ENCODE data around the gene PWWP2B. TPM values are rescaled to one million over a fixed set of nuclear protein-coding genes. Genes with fewer than 3 reads are reported as not detected.
A peak's percentile ranks its signal among the peaks of the same experiment; 100 is the strongest.

The PWWP2B gene
- total RNA-seq, 1 donor from 2014 or later: 27.1 TPM

DNA sequence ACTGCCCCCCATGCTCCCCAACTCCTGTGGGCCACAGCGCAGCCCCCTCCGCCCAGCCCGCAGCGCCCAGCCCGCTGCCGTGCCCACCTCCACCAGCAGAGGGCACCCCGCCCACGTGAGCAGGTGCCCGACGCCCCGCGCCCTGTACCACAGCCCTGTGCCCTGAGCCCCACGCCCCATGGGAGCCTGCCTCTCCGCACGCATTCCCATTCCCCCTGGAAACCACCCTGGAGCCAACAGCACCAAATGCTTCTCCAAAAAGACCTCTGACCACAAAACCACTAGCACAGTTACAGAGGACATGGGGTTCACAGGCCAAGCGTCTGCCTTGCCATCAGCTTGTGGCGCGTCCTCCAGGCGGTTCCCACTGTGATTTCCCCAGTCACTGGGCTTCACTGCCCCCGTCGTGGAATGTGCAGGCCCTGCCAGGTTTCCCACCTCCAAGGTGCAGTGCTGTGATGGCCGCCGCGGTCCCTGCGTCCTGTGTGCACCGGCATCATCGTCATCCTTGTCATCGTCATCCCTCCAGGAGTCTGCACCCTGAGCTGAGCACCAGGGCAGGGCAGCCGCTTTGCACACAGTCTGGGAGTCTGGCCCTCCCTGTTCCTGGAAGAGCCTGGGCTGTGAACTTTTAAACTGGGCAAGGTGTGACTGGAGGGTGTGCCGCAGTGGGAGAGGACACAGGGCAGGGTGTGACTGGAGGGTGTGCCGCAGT, 61.7 kb downstream of the PWWP2B start:
- no peak overlapping the region for H3K4me3 ChIP-seq (ENCODE audit: low read depth, low read length)
- DNase-seq (ENCODE audit: low read depth): no peak
- peaks cover 34% of the 10 kb centered on the region for H3K27me3 ChIP-seq (ENCODE audit: control insufficient read depth, insufficient read depth, low read length)
- TF ChIP-seq, protein P1, sequence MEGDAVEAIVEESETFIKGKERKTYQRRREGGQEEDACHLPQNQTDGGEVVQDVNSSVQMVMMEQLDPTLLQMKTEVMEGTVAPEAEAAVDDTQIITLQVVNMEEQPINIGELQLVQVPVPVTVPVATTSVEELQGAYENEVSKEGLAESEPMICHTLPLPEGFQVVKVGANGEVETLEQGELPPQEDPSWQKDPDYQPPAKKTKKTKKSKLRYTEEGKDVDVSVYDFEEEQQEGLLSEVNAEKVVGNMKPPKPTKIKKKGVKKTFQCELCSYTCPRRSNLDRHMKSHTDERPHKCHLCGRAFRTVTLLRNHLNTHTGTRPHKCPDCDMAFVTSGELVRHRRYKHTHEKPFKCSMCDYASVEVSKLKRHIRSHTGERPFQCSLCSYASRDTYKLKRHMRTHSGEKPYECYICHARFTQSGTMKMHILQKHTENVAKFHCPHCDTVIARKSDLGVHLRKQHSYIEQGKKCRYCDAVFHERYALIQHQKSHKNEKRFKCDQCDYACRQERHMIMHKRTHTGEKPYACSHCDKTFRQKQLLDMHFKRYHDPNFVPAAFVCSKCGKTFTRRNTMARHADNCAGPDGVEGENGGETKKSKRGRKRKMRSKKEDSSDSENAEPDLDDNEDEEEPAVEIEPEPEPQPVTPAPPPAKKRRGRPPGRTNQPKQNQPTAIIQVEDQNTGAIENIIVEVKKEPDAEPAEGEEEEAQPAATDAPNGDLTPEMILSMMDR (IDR thresholded peaks at IDR 0.05; ENCODE audit: insufficient read depth, low read length, poor library complexity, severe bottlenecking): peak; percentile 80
- H3K36me3 ChIP-seq (ENCODE audit: control insufficient read depth, insufficient read depth, low read length): no peaks in the 10 kb centered on the region

DNA sequence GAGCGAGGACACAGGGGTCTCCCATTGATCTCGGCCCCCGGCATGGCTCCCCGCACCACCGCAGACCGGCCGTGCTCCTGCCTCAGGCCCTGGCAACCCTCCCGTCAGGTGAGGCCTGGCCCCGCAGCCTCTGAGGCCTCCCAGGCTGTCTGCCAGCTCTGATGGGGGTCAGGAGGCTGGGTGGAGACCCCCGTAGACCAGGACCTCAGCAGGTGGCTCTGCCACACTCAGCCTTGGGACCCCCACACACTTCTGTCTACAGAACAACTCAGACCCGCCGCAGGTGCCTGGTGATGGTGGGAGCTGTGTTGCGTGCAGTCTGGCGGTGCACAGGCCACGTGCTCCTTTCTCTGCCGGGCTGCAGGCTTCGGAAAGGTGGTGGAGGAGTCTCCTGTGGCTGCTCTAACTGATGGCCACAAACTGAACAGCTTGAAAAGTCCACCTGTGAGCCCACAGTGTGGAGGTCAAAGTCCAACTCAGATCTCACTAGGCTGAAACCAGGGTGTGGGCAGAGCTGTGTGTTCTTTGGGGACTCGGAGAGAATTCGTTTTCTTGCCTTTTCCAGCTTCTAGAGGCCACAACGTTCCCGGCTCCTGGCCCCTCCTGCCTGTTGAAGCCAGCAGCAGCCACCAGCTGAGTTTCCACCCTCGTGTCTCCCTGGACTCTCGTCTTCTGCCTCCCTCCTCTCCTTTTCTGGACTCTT, 62.5 kb downstream of the PWWP2B start:
- H3K4me3 ChIP-seq (ENCODE audit: low read depth, low read length): no peak overlapping the region
- peaks cover 35% of the 10 kb centered on the region for H3K27me3 ChIP-seq (ENCODE audit: control insufficient read depth, insufficient read depth, low read length)
- TF ChIP-seq, protein P1 (IDR thresholded peaks at IDR 0.05; ENCODE audit: insufficient read depth, low read length, poor library complexity, severe bottlenecking): no peak
- no peak for DNase-seq (ENCODE audit: low read depth)
- H3K36me3 ChIP-seq (ENCODE audit: control insufficient read depth, insufficient read depth, low read length): no peaks in the 10 kb centered on the region

DNA sequence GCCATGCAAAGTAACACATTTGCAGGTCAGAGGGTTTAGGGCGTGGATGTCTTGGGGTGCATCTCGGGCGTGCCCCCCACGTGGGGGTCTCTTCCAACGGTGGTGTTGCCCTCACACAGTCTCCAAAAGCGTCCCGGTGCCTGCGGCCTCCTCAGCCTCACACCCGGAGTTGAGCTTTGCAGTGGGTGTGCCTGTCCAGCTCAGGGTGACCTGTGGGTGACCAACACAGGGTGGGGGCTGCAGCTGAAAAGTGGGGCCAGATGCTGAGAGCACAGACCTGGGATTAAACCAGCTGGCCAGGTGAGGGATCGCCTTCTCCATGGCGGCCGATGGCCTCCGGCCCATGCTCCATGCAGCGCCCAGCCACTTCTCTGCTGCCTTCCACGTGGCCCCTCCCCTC, 63.1 kb downstream of the PWWP2B start:
- Histone ChIP-seq H3K27me3 (ENCODE audit: control insufficient read depth, insufficient read depth, low read length) (peaks cover 35% of the 10 kb centered on the region), H3K36me3 (ENCODE audit: control insufficient read depth, insufficient read depth, low read length) (no peaks in the 10 kb centered on the region), H3K4me3 (ENCODE audit: low read depth, low read length) (no peak overlapping the region)
- no peak for DNase-seq (ENCODE audit: low read depth)
- TF ChIP-seq, protein P1 (IDR thresholded peaks at IDR 0.05; ENCODE audit: insufficient read depth, low read length, poor library complexity, severe bottlenecking): no peak

DNA sequence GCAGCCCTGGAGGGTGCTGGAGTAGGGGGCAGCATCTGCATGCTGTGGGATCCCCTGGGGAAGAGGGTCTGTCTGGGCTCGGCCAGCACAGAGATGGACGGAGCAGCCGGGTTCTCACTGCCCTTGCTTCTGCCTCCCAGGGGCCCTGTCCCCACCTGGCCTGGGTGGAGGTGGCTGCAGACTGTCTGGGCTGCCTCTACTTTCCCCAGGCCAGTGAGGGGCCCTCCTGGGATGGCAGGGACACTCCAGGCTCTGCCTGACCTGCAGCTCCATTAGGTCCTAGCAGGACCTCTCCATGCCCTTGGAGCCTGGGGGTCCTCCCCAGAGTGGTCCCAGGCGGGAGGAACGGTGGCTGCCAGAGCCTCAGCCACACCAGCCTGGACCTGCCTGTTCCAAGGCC, 63.7 kb downstream of the PWWP2B start:
- DNase-seq (ENCODE audit: low read depth): no peak
- no peak overlapping the region for H3K4me3 ChIP-seq (ENCODE audit: low read depth, low read length)
- peaks cover 35% of the 10 kb centered on the region for H3K27me3 ChIP-seq (ENCODE audit: control insufficient read depth, insufficient read depth, low read length)
- TF ChIP-seq, protein P1 (IDR thresholded peaks at IDR 0.05; ENCODE audit: insufficient read depth, low read length, poor library complexity, severe bottlenecking): no peak
- H3K36me3 ChIP-seq (ENCODE audit: control insufficient read depth, insufficient read depth, low read length): no peaks in the 10 kb centered on the region

DNA sequence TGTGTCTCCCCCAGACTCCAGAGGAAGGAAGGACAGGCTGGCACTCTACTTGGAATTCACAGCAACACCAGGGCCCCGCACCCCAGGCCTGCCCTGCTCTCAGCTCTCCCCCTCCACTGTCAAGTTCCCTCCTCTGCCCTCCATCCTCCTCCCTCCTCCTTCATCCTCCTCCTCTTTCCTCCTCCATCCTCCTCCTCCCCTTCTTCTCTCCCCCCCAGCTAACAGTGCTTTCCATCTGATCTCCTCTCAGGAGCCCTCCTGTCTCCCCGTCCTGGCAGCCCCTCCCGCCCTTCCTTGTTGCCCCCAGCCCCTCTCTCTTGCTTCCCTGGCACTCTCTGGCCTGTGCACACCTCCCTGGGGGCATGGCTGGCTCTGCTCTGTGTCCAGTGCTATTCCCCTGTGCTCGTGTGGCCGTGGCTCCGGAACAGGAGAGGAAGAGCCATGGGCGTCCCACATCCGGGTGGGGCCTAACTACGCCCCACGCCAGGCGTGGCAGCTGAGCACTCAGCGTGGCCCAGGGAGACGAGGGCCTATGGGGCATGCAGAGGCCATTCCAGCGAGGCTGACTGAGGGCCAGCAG, 64.2 kb downstream of the PWWP2B start:
- no peak for DNase-seq (ENCODE audit: low read depth)
- no peaks in the 10 kb centered on the region for H3K36me3 ChIP-seq (ENCODE audit: control insufficient read depth, insufficient read depth, low read length)
- TF ChIP-seq, protein P1 (IDR thresholded peaks at IDR 0.05; ENCODE audit: insufficient read depth, low read length, poor library complexity, severe bottlenecking): no peak
- H3K27me3 ChIP-seq (ENCODE audit: control insufficient read depth, insufficient read depth, low read length): peaks cover 31% of the 10 kb centered on the region
- no peak overlapping the region for H3K4me3 ChIP-seq (ENCODE audit: low read depth, low read length)

Measured in kidney epithelial cell (primary cell).